SJSA1 (cell line): ENCODE measurements around the gene DHRS1. TPM values are rescaled to one million over a fixed set of nuclear protein-coding genes. Genes with fewer than 3 reads are reported as not detected.

Source experiments
- DNase-seq, 2 experiments: peaks; one replicate each; pipeline ENCODE4 v3.0.0-alpha.2; 2015 to 2020; ENCODE audit warnings: low spot score in 2 of 2, low read depth in 1 of 2
- H3K27ac ChIP-seq: fragments of 250-450 bp; sonication (Bioruptor Pico); 2 replicates; pipeline ENCODE4 v1.5.1; 2020; ENCODE audit warnings: mild to moderate bottlenecking, moderate library complexity
- H3K27me3 ChIP-seq: fragments of 250-450 bp; sonication (Bioruptor Pico); replicated peaks from 2 replicates; pipeline ENCODE4 v1.5.1; 2020; ENCODE audit warnings: mild to moderate bottlenecking, moderate library complexity
- H3K36me3 ChIP-seq: fragments of 250-450 bp; sonication (Bioruptor Pico); 2 replicates; pipeline ENCODE4 v1.5.1; 2020; ENCODE audit warnings: mild to moderate bottlenecking
- H3K4me1 ChIP-seq: fragments of 250-450 bp; sonication (Bioruptor Pico); replicated peaks from 2 replicates; pipeline ENCODE4 v1.6.1; 2021; ENCODE audit warnings: mild to moderate bottlenecking
- H3K4me3 ChIP-seq: fragments of 250-450 bp; sonication (Bioruptor Pico); 2 replicates; pipeline ENCODE4 v1.5.1; 2020; ENCODE audit warnings: mild to moderate bottlenecking
- H3K9me3 ChIP-seq: fragments of 250-450 bp; sonication (Bioruptor Pico); replicated peaks from 2 replicates; pipeline ENCODE4 v1.5.1; 2020; ENCODE audit warnings: mild to moderate bottlenecking
- total RNA-seq: library from RNA; depleted of rRNA; stranded (reverse); fragments of >200 nt; shearing (Covaris generic); gene quantifications from 2 replicates; pipeline ENCODE4 v1.2.3, GENCODE V29; 2014

The DHRS1 gene
- total RNA-seq, 1 experiment from 2014 or later, result 5.4 TPM

DNA sequence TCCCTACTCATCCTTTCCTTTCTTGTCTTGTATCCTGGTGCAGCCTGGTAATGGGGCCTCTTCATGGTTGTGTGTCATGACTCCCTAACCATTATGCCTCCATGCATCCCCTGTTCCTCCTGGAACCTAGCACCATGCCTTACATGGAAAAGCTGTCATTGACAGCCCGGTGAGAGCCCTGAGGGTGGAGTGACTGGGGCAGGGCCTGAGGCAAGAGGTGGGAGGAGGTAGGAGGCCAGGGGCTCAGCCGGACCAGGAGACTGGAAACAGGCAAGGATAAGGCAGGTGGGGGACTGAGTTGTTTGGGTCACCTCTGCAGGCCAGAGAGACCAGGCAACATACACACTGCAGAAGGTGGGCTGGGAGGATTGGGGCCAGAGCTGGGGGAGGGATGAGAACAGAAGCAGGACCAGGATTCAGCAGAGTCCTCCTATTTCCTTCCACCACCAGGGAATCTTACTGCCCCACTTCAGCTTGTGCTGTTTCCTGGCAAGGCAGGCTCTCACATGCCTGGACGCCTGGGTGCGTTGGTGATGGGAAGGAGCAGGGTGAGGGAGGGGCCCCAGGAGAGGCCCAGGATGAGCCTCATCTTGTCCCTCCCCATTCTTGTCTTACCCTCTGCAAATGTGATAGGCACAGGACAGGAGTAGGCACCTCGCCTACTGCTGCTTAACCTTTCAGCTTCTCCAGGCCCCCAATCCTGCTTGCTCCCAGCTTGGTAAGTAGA lies 10.1 kb upstream of the DHRS1 start, which contains the start of gene LTB4R2:
TSS of gene LTB4R2 (plus strand) at position 603 of the 727 bp plus-strand sequence. CDS start 525 bp downstream, outside the sequence.
- Histone ChIP-seq H3K9me3 (no peaks in the 10 kb centered on the region), H3K4me3 (no peak within 1 kb of the TSS), H3K27me3 (no peaks in the 10 kb centered on the region), H3K27ac (no peak within 1 kb of the TSS), H3K36me3 (peaks cover 36% of the 10 kb centered on the region), H3K4me1 (no peaks in the 10 kb centered on the region)
- DNase-seq, result no peak

DNA sequence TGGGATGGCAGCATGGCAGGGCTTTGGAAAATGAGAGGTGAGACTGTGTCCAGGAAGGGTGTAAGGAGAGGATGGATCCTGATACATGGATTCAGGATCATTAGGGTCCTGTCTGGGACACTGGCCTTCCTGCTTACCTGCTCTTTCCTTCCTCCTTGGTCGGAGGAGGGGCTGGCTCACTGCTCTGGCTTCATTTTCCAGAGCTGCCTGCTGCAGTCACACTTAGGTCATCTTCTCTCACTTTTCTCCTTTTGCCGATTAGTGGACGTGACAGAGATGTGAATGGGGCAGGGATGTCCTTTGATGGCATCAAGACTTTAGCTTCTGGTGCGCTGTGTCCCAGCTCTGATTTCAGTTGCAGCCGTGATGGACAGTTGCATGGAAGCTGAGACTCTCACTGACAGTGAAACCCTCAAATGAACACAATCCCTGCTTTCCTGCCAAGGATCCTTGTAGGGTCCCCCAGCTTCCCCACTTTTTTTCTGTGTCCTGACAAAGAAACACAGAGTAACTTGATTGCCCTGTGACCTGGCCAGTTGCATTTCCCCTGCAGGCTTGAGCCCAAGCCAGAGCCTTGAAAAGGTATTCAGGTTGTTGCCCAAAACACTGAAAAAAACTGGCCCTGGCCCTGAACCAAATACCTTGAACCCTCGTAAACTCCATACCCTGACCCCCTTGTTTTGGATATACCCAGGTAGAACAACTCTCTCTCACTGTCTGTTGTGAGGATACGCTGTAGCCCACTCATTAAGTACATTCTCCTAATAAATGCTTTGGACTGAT lies 9.0 kb upstream of the DHRS1 start:
- Histone ChIP-seq H3K4me1 (no peaks in the 10 kb centered on the region), H3K4me3 (no peak overlapping the region), H3K27me3 (no peaks in the 10 kb centered on the region), H3K36me3 (peaks cover 48% of the 10 kb centered on the region), H3K9me3 (no peaks in the 10 kb centered on the region), H3K27ac (no peak overlapping the region)
- DNase-seq, result no peak

DNA sequence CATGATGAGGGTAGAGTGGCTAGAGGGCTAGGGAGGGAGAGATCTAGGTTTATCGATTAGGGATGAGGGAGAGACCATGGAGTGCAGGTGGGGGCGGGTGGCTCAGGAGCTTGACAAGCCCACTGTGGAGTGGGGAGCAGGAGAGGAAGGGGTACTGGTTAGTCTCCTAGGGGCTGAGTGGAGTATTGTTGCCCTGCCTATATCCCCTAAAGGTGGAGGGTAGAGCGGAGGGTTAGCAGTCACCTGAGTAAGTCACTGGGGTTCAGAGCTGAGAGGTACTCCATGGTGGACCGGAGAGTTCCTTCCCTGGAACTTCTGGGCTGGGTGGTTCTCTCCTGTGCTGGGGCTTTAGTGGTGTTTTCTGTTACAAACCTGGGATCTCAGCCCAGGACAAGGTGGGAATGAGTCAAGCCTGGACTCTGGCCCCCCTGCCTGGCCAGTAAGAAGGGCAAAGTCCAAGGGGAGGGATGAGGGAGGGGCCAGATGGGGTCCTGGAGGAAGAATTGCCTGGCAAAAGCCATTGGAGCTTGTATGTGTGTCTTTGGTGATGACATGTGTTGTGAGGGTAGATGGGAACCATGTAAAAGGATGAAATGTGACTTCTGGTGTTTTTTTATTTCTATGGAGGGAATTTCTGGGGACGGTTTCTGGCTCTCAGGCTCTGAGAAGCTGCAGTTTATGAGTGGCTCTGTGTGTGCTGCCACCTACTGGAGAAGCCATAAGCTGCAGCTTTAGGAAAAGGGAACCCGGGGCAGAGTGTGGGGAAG lies 8.2 kb upstream of the DHRS1 start, which contains the start of gene CIDEB:
TSS of gene CIDEB (minus strand) at position 403 of the 767 bp plus-strand sequence. CDS start at position 284, 119 bp downstream.
- peak; percentile 38 to 64 for DNase-seq

GRCh38 chr14:24307156-24307574 lies 7.6 kb upstream of the DHRS1 start:
- Histone ChIP-seq H3K4me1 (no peaks in the 10 kb centered on the region), H3K27ac (no peak overlapping the region), H3K36me3 (peaks cover 61% of the 10 kb centered on the region), H3K4me3 (no peak overlapping the region), H3K27me3 (no peaks in the 10 kb centered on the region), H3K9me3 (no peaks in the 10 kb centered on the region)
- DNase-seq, result no peak

More for the DNA sequence above, 8.2 kb upstream of the DHRS1 start, which contains the start of gene CIDEB:
- H3K27me3 ChIP-seq, result no peaks in the 10 kb centered on the region
- H3K27ac ChIP-seq, result no peak within 1 kb of the TSS
- no peak within 1 kb of the TSS for H3K4me3 ChIP-seq
- peaks cover 55% of the 10 kb centered on the region for H3K36me3 ChIP-seq
- H3K4me1 ChIP-seq, result no peaks in the 10 kb centered on the region
- H3K9me3 ChIP-seq, result no peaks in the 10 kb centered on the region

GRCh38 chr14:24304019-24304387 lies 4.4 kb upstream of the DHRS1 start:
- H3K27ac ChIP-seq, result no peak overlapping the region

DNA sequence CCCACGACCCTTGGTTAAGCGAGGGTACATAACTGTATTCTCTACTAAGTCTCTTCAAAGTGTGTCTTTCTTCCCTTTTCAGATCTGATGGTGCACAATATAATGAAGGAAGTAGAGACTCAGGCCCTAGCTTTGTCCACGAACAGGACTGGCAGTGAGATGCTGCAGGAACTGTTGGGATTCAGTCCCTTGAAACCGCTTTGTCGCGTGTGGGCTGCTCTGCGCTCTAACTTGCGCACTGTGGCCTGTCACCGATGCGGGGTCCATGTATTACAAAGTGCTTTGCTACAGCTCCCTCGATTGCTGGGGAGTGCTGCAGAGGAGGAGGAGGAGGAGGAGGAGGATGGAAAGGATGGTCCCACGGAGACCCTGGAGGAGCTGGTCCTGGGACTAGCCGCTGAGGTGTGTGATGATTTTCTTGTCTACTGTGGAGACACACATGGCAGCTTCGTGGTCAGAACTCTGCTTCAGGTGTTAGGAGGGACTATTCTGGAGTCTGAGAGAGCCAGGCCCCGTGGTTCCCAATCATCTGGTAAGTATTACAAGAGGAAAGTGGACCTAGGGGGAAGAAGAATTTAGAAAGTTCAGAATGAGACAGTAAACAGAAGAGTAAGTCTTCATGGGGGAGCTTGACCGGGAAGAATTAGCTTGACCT lies 873 bp upstream of the DHRS1 start:
- H3K4me3 ChIP-seq, result peak overlapping the region; percentile 56
- H3K4me1 ChIP-seq, result peaks cover 24% of the 10 kb centered on the region
- no peak for DNase-seq
- 0 out of 2 replicates have a peak overlapping the region, but pooled peaks have one; percentile 26 for H3K27ac ChIP-seq
- H3K9me3 ChIP-seq, result no peaks in the 10 kb centered on the region
- peaks cover 58% of the 10 kb centered on the region for H3K36me3 ChIP-seq
- H3K27me3 ChIP-seq, result no peaks in the 10 kb centered on the region

More at GRCh38 chr14:24304019-24304387, 4.4 kb upstream of the DHRS1 start:
- no peak overlapping the region for H3K4me3 ChIP-seq
- H3K9me3 ChIP-seq, result no peaks in the 10 kb centered on the region
- H3K36me3 ChIP-seq, result peaks cover 64% of the 10 kb centered on the region
- peaks cover 13% of the 10 kb centered on the region for H3K4me1 ChIP-seq
- no peak for DNase-seq
- H3K27me3 ChIP-seq, result no peaks in the 10 kb centered on the region

DNA sequence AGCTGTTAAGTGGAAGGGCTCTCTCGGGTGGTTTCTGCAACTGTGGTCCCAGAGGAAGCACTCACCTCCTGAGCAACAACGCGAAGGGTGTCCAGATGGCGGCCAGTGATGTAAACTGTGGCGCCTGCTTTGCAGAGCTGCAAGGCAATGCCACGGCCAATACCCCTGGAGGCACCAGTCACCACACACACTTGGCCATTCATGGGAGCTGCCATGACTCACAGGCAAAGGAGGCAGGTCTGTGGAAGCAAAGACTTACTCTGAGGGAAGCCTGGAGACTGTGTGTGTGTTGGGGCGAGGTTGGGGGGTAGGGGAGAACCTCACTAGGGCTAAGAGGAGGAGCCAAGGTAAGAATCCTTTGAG lies 707 bp downstream of the DHRS1 start:
- Histone ChIP-seq H3K4me1 (peaks cover 24% of the 10 kb centered on the region), H3K27ac (peak overlapping the region; percentile 26), H3K36me3 (peaks cover 43% of the 10 kb centered on the region), H3K27me3 (no peaks in the 10 kb centered on the region), H3K4me3 (peak overlapping the region; percentile 56), H3K9me3 (no peaks in the 10 kb centered on the region)
- DNase-seq, result peak; percentile 42 to 80

DNA sequence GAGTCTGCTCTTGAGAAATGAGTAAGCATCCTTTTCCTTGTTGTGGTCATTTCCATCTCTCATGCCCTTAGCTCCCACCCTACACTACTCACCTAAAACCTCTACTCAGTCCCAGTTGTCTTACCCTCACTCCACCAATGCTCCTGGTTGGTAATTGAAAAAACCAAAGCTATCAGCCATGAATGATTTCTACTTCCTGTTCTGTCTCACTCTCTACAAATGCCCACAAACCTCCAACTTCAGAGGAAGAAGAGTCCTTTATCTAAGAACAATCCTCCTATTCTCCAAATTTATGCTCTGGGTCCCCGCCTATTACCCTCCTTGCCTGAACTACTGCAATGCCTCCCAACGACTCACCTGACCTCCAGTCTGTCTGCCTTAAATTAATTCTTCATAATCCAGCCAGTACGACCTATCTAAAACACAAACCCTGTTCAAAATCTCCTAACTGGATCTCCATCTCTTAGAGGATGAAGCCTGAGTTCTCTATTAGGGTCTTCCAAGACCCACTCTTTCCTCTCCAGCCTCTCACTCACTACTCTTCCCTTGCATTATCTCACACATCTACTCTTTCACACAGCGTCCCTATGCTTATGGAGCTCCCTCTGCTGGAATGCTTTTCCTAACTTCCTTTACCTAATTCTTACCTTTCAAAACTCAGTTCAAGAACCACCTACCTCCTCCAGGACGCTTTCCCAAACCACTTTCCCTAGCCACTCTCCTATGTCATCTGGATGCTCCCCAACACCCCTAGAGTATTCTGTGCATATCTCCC lies 2.2 kb downstream of the DHRS1 start:
- H3K27ac ChIP-seq, result no peak overlapping the region
- H3K27me3 ChIP-seq, result no peaks in the 10 kb centered on the region
- peaks cover 28% of the 10 kb centered on the region for H3K36me3 ChIP-seq
- peaks cover 24% of the 10 kb centered on the region for H3K4me1 ChIP-seq
- H3K4me3 ChIP-seq, result no peak overlapping the region
- no peaks in the 10 kb centered on the region for H3K9me3 ChIP-seq
- DNase-seq, result no peak

GRCh38 chr14:24296341-24297157 lies 3.0 kb downstream of the DHRS1 start:
- peak; percentile 49 to 78 for DNase-seq
- no peaks in the 10 kb centered on the region for H3K27me3 ChIP-seq
- H3K27ac ChIP-seq, result peak overlapping the region; percentile 51; the same call in 1 of the 2 replicates
- peaks cover 23% of the 10 kb centered on the region for H3K36me3 ChIP-seq
- H3K9me3 ChIP-seq, result no peaks in the 10 kb centered on the region
- peaks cover 24% of the 10 kb centered on the region for H3K4me1 ChIP-seq
- H3K4me3 ChIP-seq, result no peak overlapping the region

GRCh38 chr14:24293525-24293924 lies 6.1 kb downstream of the DHRS1 start:
- DNase-seq, result no peak
- no peaks in the 10 kb centered on the region for H3K27me3 ChIP-seq
- H3K27ac ChIP-seq, result no peak overlapping the region
- no peak overlapping the region for H3K4me3 ChIP-seq
- no peaks in the 10 kb centered on the region for H3K9me3 ChIP-seq
- H3K4me1 ChIP-seq, result peaks cover 6% of the 10 kb centered on the region
- H3K36me3 ChIP-seq, result peaks cover 17% of the 10 kb centered on the region

- Histone ChIP-seq H3K27me3 (no peaks in the 10 kb centered on the region), H3K4me1 (peaks cover 6% of the 10 kb centered on the region), H3K36me3 (peaks cover 17% of the 10 kb centered on the region), H3K4me3 (no peak overlapping the region), H3K27ac (no peak overlapping the region), H3K9me3 (no peaks in the 10 kb centered on the region)
- DNase-seq, result no peak
Measured at GRCh38 chr14:24292118-24292807, 7.3 kb downstream of the DHRS1 start.
